Activated CD4-positive, alpha-beta memory T cell treated with anti-CD3 and anti-CD28 coated beads, Interleukin-2, amount 10 ng/mL, durations not matched to agents 7 days and 5 days (primary cell): ENCODE results near the gene VCAN. TPM values are rescaled to one million over a fixed set of nuclear protein-coding genes. Genes with fewer than 3 reads are reported as not detected.
"Not testable (repeated sequence)": the region's sequence is repeated elsewhere in the genome, so short reads cannot be mapped to it uniquely, and the experiment has no call there.

Source experiments
- CTCF ChIA-PET: fragments of 350-600 bp; sonication (Branson Sonifier 250); formaldehyde crosslinking; loops from one replicate; lab custom pipeline; 2021; ENCODE audit warnings: antibody characterized with exemption, inconsistent platforms; lab: Charles Lee
- POLR2A ChIA-PET: fragments of 350-600 bp; sonication (Branson Sonifier 250); formaldehyde crosslinking; loops from one replicate; lab custom pipeline; 2021; ENCODE audit warnings: antibody characterized with exemption; lab: Charles Lee
- DNase-seq: peaks from one replicate; pipeline ENCODE4 v3.0.0-alpha.2; 2020
- H3K27ac Mint-ChIP-seq: one replicate; pipeline ENCODE4 v1.8.0; 2021; ENCODE audit warnings: mild to moderate bottlenecking, mixed read lengths
- H3K27me3 Mint-ChIP-seq: one replicate; pipeline ENCODE4 v1.8.0; 2021; ENCODE audit warnings: mixed read lengths
- H3K36me3 Mint-ChIP-seq: one replicate; pipeline ENCODE4 v1.8.0; 2021; ENCODE audit warnings: low read depth, mixed read lengths
- H3K4me1 Mint-ChIP-seq: one replicate; pipeline ENCODE4 v1.8.0; 2021; ENCODE audit warnings: mixed read lengths
- H3K4me3 Mint-ChIP-seq: one replicate; pipeline ENCODE4 v1.8.0; 2021; ENCODE audit warnings: mild to moderate bottlenecking, mixed read lengths
- H3K9me3 Mint-ChIP-seq: one replicate; pipeline ENCODE4 v1.8.0; 2021; ENCODE audit warnings: mixed read lengths
- total RNA-seq, 2 experiments: library from RNA; stranded (reverse); gene quantifications; one replicate each; pipeline ENCODE4 v1.2.3, GENCODE V29; 2021

VCAN gene
- total RNA-seq, result under 1 TPM; 0.08 to 0.20 TPM

GRCh38 chr5:83471405-83472212, at the start of gene VCAN:
Gene VCAN, plus strand, starts transcription at chr5:83471744. Its CDS starts 11,775 bp downstream, at chr5:83483519.
- DNase-seq, result no peak
- peak within 1 kb of the TSS; percentile 75 for H3K4me3 Mint-ChIP-seq
- POLR2A ChIA-PET, result no interaction called here

GRCh38 chr5:83422284-83422683, 49.3 kb upstream of the VCAN start:
- Mint-ChIP-seq H3K4me3 (no peak overlapping the region), H3K4me1 (no peaks in the 10 kb centered on the region), H3K27me3 (no peaks in the 10 kb centered on the region), H3K27ac (no peak overlapping the region), H3K36me3 (no peaks in the 10 kb centered on the region), H3K9me3 (peaks cover 2% of the 10 kb centered on the region)
- CTCF ChIA-PET, result no interaction called here
- no peak for DNase-seq
- POLR2A ChIA-PET, result no interaction called here

More at GRCh38 chr5:83471405-83472212, at the start of gene VCAN:
- CTCF ChIA-PET, result no interaction called here
- H3K36me3 Mint-ChIP-seq, result no peaks in the 10 kb centered on the region
- H3K4me1 Mint-ChIP-seq, result peaks cover 37% of the 10 kb centered on the region
- H3K27me3 Mint-ChIP-seq, result peaks cover 86% of the 10 kb centered on the region
- H3K27ac Mint-ChIP-seq, result no peak within 1 kb of the TSS
- no peaks in the 10 kb centered on the region for H3K9me3 Mint-ChIP-seq

- H3K9me3 Mint-ChIP-seq, result peaks cover 2% of the 10 kb centered on the region
- H3K27ac Mint-ChIP-seq, result no peak overlapping the region
- ChIA-PET POLR2A (no interaction called here), CTCF (no interaction called here)
- H3K36me3 Mint-ChIP-seq, result no peaks in the 10 kb centered on the region
- H3K4me1 Mint-ChIP-seq, result no peaks in the 10 kb centered on the region
- H3K4me3 Mint-ChIP-seq, result no peak overlapping the region
- no peaks in the 10 kb centered on the region for H3K27me3 Mint-ChIP-seq
- DNase-seq, result no peak
These were observed 44.7 kb upstream of the VCAN start for GRCh38 chr5:83426855-83427254.

- ChIA-PET CTCF (no interaction called here), POLR2A (no interaction called here)
- Mint-ChIP-seq H3K4me1 (no peaks in the 10 kb centered on the region), H3K4me3 (no peak overlapping the region), H3K36me3 (no peaks in the 10 kb centered on the region), H3K27ac (no peak overlapping the region), H3K9me3 (no peaks in the 10 kb centered on the region), H3K27me3 (no peaks in the 10 kb centered on the region)
- DNase-seq, result no peak
These were observed 43.4 kb upstream of the VCAN start for GRCh38 chr5:83428126-83428525.

- Mint-ChIP-seq H3K27me3 (no peaks in the 10 kb centered on the region), H3K4me3 (no peak overlapping the region), H3K36me3 (no peaks in the 10 kb centered on the region), H3K9me3 (no peaks in the 10 kb centered on the region), H3K27ac (no peak overlapping the region), H3K4me1 (no peaks in the 10 kb centered on the region)
- CTCF ChIA-PET, result interaction anchor here (1.3 kb wide), 1 partner anchor 387 kb away, joined by 3 read pairs; no protein-coding TSS in a partner anchor
- POLR2A ChIA-PET, result no interaction called here
- DNase-seq, result no peak
These were observed 42.7 kb upstream of the VCAN start for GRCh38 chr5:83428890-83429289.

- no peak overlapping the region for H3K4me3 Mint-ChIP-seq
- CTCF ChIA-PET, result interaction anchor here (0.6 to 2.2 kb wide), 8 partner anchors 13 to 1172 kb away, joined by 3 to 10 read pairs (median 3); no protein-coding TSS in a partner anchor
- no peak overlapping the region for H3K27ac Mint-ChIP-seq
- POLR2A ChIA-PET, result interaction anchor here (0.9 kb wide), 1 partner anchor 1099 kb away, joined by 3 read pairs; no protein-coding TSS in a partner anchor
- H3K9me3 Mint-ChIP-seq, result no peaks in the 10 kb centered on the region
- no peaks in the 10 kb centered on the region for H3K27me3 Mint-ChIP-seq
- no peaks in the 10 kb centered on the region for H3K4me1 Mint-ChIP-seq
- H3K36me3 Mint-ChIP-seq, result no peaks in the 10 kb centered on the region
- DNase-seq, result peak; percentile 56
These were observed 41.2 kb upstream of the VCAN start for GRCh38 chr5:83430130-83431010.

- CTCF ChIA-PET, result no interaction called here
- Mint-ChIP-seq H3K9me3 (no peaks in the 10 kb centered on the region), H3K4me3 (no peak overlapping the region)
These were observed 37.7 kb upstream of the VCAN start for GRCh38 chr5:83433891-83434290.

GRCh38 chr5:83434946-83435345, 36.6 kb upstream of the VCAN start:
- POLR2A ChIA-PET, result no interaction called here
- no peaks in the 10 kb centered on the region for H3K36me3 Mint-ChIP-seq
- H3K4me1 Mint-ChIP-seq, result no peaks in the 10 kb centered on the region
- no peaks in the 10 kb centered on the region for H3K27me3 Mint-ChIP-seq
- no peak for DNase-seq
- no peaks in the 10 kb centered on the region for H3K9me3 Mint-ChIP-seq
- no peak overlapping the region for H3K4me3 Mint-ChIP-seq
- CTCF ChIA-PET, result interaction anchor here (0.9 kb wide), 1 partner anchor 38 kb away, joined by 3 read pairs; no protein-coding TSS in a partner anchor
- H3K27ac Mint-ChIP-seq, result no peak overlapping the region

More at GRCh38 chr5:83433891-83434290, 37.7 kb upstream of the VCAN start:
- Mint-ChIP-seq H3K27ac (no peak overlapping the region), H3K36me3 (no peaks in the 10 kb centered on the region), H3K27me3 (no peaks in the 10 kb centered on the region), H3K4me1 (no peaks in the 10 kb centered on the region)
- POLR2A ChIA-PET, result no interaction called here
- no peak for DNase-seq

- ChIA-PET POLR2A (no interaction called here), CTCF (no interaction called here)
- H3K4me1 Mint-ChIP-seq, result no peaks in the 10 kb centered on the region
- no peaks in the 10 kb centered on the region for H3K9me3 Mint-ChIP-seq
- H3K4me3 Mint-ChIP-seq, result no peak overlapping the region
- DNase-seq, result no peak
- no peaks in the 10 kb centered on the region for H3K36me3 Mint-ChIP-seq
- H3K27ac Mint-ChIP-seq, result no peak overlapping the region
- no peaks in the 10 kb centered on the region for H3K27me3 Mint-ChIP-seq
These were observed 35.3 kb upstream of the VCAN start for GRCh38 chr5:83436276-83436675.

- H3K27me3 Mint-ChIP-seq, CTCF ChIA-PET, DNase-seq, H3K27ac Mint-ChIP-seq, H3K36me3 Mint-ChIP-seq, POLR2A ChIA-PET, H3K9me3 Mint-ChIP-seq, H3K4me1 Mint-ChIP-seq, H3K4me3 Mint-ChIP-seq: not testable (repeated sequence)
These were observed 33.8 kb upstream of the VCAN start for GRCh38 chr5:83437697-83438096.

GRCh38 chr5:83440826-83441225, 30.7 kb upstream of the VCAN start:
- ChIA-PET POLR2A (no interaction called here), CTCF (no interaction called here)
- Mint-ChIP-seq H3K27me3 (no peaks in the 10 kb centered on the region), H3K9me3 (no peaks in the 10 kb centered on the region), H3K4me1 (no peaks in the 10 kb centered on the region), H3K4me3 (no peak overlapping the region), H3K27ac (no peak overlapping the region), H3K36me3 (no peaks in the 10 kb centered on the region)
- DNase-seq, result no peak

- no peak overlapping the region for H3K4me3 Mint-ChIP-seq
- ChIA-PET POLR2A (no interaction called here), CTCF (no interaction called here)
- no peak for DNase-seq
- H3K36me3 Mint-ChIP-seq, result no peaks in the 10 kb centered on the region
- H3K27ac Mint-ChIP-seq, result no peak overlapping the region
- H3K4me1 Mint-ChIP-seq, result no peaks in the 10 kb centered on the region
- H3K9me3 Mint-ChIP-seq, result no peaks in the 10 kb centered on the region
- H3K27me3 Mint-ChIP-seq, result no peaks in the 10 kb centered on the region
These were observed 29.8 kb upstream of the VCAN start for GRCh38 chr5:83441747-83442146.

- H3K4me3 Mint-ChIP-seq, result no peak overlapping the region
- no peaks in the 10 kb centered on the region for H3K4me1 Mint-ChIP-seq
- ChIA-PET CTCF (no interaction called here), POLR2A (no interaction called here)
- no peak overlapping the region for H3K27ac Mint-ChIP-seq
- peaks cover 2% of the 10 kb centered on the region for H3K27me3 Mint-ChIP-seq
- H3K9me3 Mint-ChIP-seq, result no peaks in the 10 kb centered on the region
- DNase-seq, result no peak
- no peaks in the 10 kb centered on the region for H3K36me3 Mint-ChIP-seq
These were observed 28.0 kb upstream of the VCAN start for GRCh38 chr5:83443534-83443933.
